Transverse colon (tissue), 4 donors: ENCODE data around the gene TOE1. TPM values are rescaled to one million over a fixed set of nuclear protein-coding genes. Genes with fewer than 3 reads are reported as not detected.

Experiments used
- DNase-seq: peaks from one replicate; pipeline ENCODE4 v3.0.0-alpha.2; 2019
- H3K27ac ChIP-seq, 4 donors: fragments of 200-600 bp; sonication (generic); 2 replicates each; pipeline ENCODE4 v1.5.1; 2016 to 2018; ENCODE audit warnings: inconsistent platforms in 4 of 4
- H3K27me3 ChIP-seq: fragments of 200-600 bp; sonication (generic); 2 replicates; pipeline ENCODE4 v1.5.1; 2017; ENCODE audit warnings: inconsistent platforms
- H3K36me3 ChIP-seq, 4 donors: fragments of 200-600 bp; sonication (generic); 2 replicates each; pipeline ENCODE4 v1.5.1; 2017 to 2019; ENCODE audit warnings: inconsistent platforms in 4 of 4
- H3K4me1 ChIP-seq, 4 donors: fragments of 200-600 bp; sonication (generic); 2 replicates each; pipeline ENCODE4 v1.5.1; 2017 to 2020; ENCODE audit warnings: inconsistent platforms in 4 of 4
- H3K4me3 ChIP-seq, 4 donors: fragments of 200-600 bp; sonication (generic); 1 replicate in 1 of 4; 2 replicates in 3 of 4; pipeline versions ENCODE4 v1.5.1 to v1.6.1; 2017 to 2019; ENCODE audit warnings: inconsistent platforms in 4 of 4
- H3K9me3 ChIP-seq, 2 donors: fragments of 200-600 bp; sonication (generic); 2 replicates each; pipeline ENCODE4 v1.5.1; 2017 to 2019; ENCODE audit warnings: inconsistent platforms in 2 of 2
- CTCF ChIP-seq, 5 experiments: fragments of 200-600 bp in 3 of 5; fragments of 450-650 bp in 2 of 5; sonication (generic) in 3 of 5; IDR thresholded peaks; 1 replicate in 2 of 5; 2 replicates in 3 of 5; pipeline ENCODE4 v1.5.1; 2016 to 2017; ENCODE audit warnings: antibody characterized with exemption in 5 of 5, inconsistent platforms in 3 of 5, mild to moderate bottlenecking in 2 of 5, moderate library complexity in 1 of 5
- EP300 ChIP-seq: sonication (generic); formaldehyde crosslinking; IDR thresholded peaks from one replicate; pipeline ENCODE4 v1.6.1; 2017; ENCODE audit warnings: antibody characterized with exemption, low read depth
- POLR2A ChIP-seq: fragments of 450-650 bp; IDR thresholded peaks from one replicate; pipeline ENCODE4 v1.6.1; 2016; ENCODE audit warnings: antibody characterized with exemption, mild to moderate bottlenecking, moderate library complexity
- POLR2AphosphoS5 ChIP-seq, 3 donors: sonication (generic); formaldehyde crosslinking; IDR thresholded peaks; one replicate each; pipeline ENCODE4 v1.6.1; 2016; ENCODE audit warnings: antibody characterized with exemption in 3 of 3
- WGBS, 2 donors: methylation state at CpG; one replicate each; pipeline ENCODE4 v1.1.5; 2018; ENCODE audit warnings: low coverage in 1 of 2; 5-methylcytosine and 5-hydroxymethylcytosine counted together
- in situ Hi-C, 4 donors: fragments of 200-750 bp; cut with MboI; loops; one replicate each; pipeline versions ENCODE4 v1.15.0 to v1.15.1; 2017; ENCODE audit warnings: low sequenced_read_pairs in 3 of 4, low pct_ligation_motif_present in 1 of 4, low pct_unique_long_range_greater_than_20kb in 1 of 4
- intact Hi-C: fragments of 100-400 bp; cut with DNase I; formaldehyde crosslinking; loops from one replicate; pipeline ENCODE4 v1.15.1; 2023; ENCODE audit warnings: low total_unique reads
- total RNA-seq, 4 donors: library from RNA; depleted of rRNA; stranded (reverse); fragments of >200 nt; gene quantifications; one replicate each; pipeline ENCODE4 v1.1.0, GENCODE V29; 2016

Gene TOE1
- total RNA-seq, 4 donors from 2014 or later, result 4.8 to 58.7 (median 16.4) TPM

DNA sequence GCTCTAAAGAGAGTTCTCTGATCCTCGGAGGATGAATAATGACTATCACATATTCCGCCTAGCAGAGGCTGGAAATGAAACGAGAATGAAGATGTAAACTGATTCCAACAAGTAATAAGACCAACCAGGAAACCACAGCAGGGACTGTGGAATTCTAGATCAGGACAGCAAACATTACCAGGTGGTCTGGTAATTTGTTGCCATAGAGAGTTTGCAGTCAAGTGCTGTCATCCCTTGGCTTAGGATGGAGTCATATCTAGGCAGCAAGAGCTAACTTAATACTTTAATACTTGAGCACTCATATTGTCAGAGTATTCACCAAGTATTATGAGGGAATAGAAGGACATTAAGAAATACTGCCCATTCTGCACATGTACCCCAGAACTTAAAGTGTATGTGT is 45.3 kb downstream of the TOE1 start:
- no peak overlapping the region for H3K27ac ChIP-seq
- in situ Hi-C loops (no loop called here), intact Hi-C loops (no loop called here)
- no peaks in the 10 kb centered on the region for H3K36me3 ChIP-seq
- H3K27me3 ChIP-seq, result no peaks in the 10 kb centered on the region
- TF ChIP-seq POLR2AphosphoS5 (IDR thresholded peaks at IDR 0.05) (no peak), EP300 (no peak), POLR2A (no peak), CTCF (IDR thresholded peaks at IDR 0.05) (no peak)
- H3K4me1 ChIP-seq, result no peaks in the 10 kb centered on the region
- no peak overlapping the region for H3K4me3 ChIP-seq
- DNase-seq, result no peak
- H3K9me3 ChIP-seq, result no peaks in the 10 kb centered on the region
- 78 to 93% methylated on average over 2 to 3 of the region's 3 CpGs for WGBS, 2 donors

- TF ChIP-seq POLR2AphosphoS5 (IDR thresholded peaks at IDR 0.05) (no peak), EP300 (no peak), CTCF (IDR thresholded peaks at IDR 0.05) (no peak), POLR2A (no peak)
- H3K27me3 ChIP-seq, result no peaks in the 10 kb centered on the region
- no peaks in the 10 kb centered on the region for H3K36me3 ChIP-seq
- H3K4me3 ChIP-seq, result no peak overlapping the region
- no peaks in the 10 kb centered on the region for H3K4me1 ChIP-seq
- H3K9me3 ChIP-seq, result no peaks in the 10 kb centered on the region
- no peak for DNase-seq
- 91% methylated on average over 3 of the region's 3 CpGs; no CpG with 5 or more reads in 1 of the 2 donors for WGBS, 2 donors
- intact Hi-C loops (no loop called here), in situ Hi-C loops (no loop called here)
- no peak overlapping the region for H3K27ac ChIP-seq
These were observed 46.2 kb downstream of the TOE1 start for GRCh38 chr1:45386219-45386618.

Other genes with a start within 250 kb of the TOE1 start
- gene ZSWIM5, start 133.6 kb upstream of the TOE1 start, total RNA-seq, result 10 to 100 TPM; 12.3 to 38.2 (median 13.7) TPM
- 1 to 10 TPM; 2.6 to 7.8 (median 4.3) TPM for gene HPDL, start 13.3 kb upstream of the TOE1 start, total RNA-seq
- gene MUTYH, start 270 bp downstream of the TOE1 start, total RNA-seq, result 10 to 100 TPM; 28.7 to 78.2 (median 49.0) TPM
- gene TESK2, start 151.0 kb downstream of the TOE1 start, total RNA-seq, result 10 to 100 TPM in 3 of 4 donors, 1 to 10 TPM in 1; 5.2 to 32.2 (median 14.5) TPM
- gene CCDC163, start 159.9 kb downstream of the TOE1 start, total RNA-seq, result 1 to 10 TPM in 1 of 4 donors, under 1 TPM in 1, not detected in 2; 0.27 to 1.1 TPM
- gene MMACHC, start 160.1 kb downstream of the TOE1 start, total RNA-seq, result 10 to 100 TPM in 1 of 4 donors, 1 to 10 TPM in 3; 3.7 to 21.3 (median 4.5) TPM
- gene PRDX1, start 181.7 kb downstream of the TOE1 start, total RNA-seq, result 100 to 1,000 TPM; 120 to 291 (median 189) TPM
- 100 to 1,000 TPM in 3 of 4 donors, 10 to 100 TPM in 1; 86.5 to 158 (median 128) TPM for gene AKR1A1, start 210.7 kb downstream of the TOE1 start, total RNA-seq
- gene NASP, start 243.9 kb downstream of the TOE1 start, total RNA-seq, result 10 to 100 TPM; 34.4 to 62.2 (median 37.5) TPM